Neural cell (in vitro differentiated cells): Measurements from ENCODE around the gene EYS.

ENCODE experiments used
- CTCF ChIP-seq: fragments of 450-650 bp; IDR thresholded peaks from 2 replicates; pipeline ENCODE4 v1.5.1; 2014; ENCODE audit warnings: antibody characterized with exemption, mild to moderate bottlenecking, moderate library complexity; ENCODE audit not compliant: poor library complexity, severe bottlenecking
- EP300 ChIP-seq: fragments of 450-650 bp; conservative IDR thresholded peaks from 2 replicates; pipeline ENCODE4 v1.6.1; 2014; ENCODE audit warnings: antibody characterized with exemption, mild to moderate bottlenecking, moderate library complexity; ENCODE audit not compliant: poor library complexity, severe bottlenecking
- EZH2 ChIP-seq: fragments of 200-600, 300-800 bp; shearing (Covaris generic), sonication (generic); IDR thresholded peaks from 2 replicates; pipeline ENCODE4 v1.6.1; 2014; ENCODE audit warnings: antibody characterized with exemption, low read length, borderline replicate concordance, mild to moderate bottlenecking; ENCODE audit not compliant: insufficient read depth, poor library complexity, severe bottlenecking
- MXI1 ChIP-seq: fragments of 450-650 bp; conservative IDR thresholded peaks from 2 replicates; pipeline ENCODE4 v1.6.1; 2014; ENCODE audit warnings: antibody characterized with exemption, mild to moderate bottlenecking; ENCODE audit not compliant: poor library complexity, severe bottlenecking
- POLR2AphosphoS5 ChIP-seq: IDR thresholded peaks from 2 replicates; pipeline ENCODE4 v1.6.1; 2012
- RAD21 ChIP-seq: fragments of 450-650 bp; conservative IDR thresholded peaks from 2 replicates; pipeline ENCODE4 v1.6.1; 2014; ENCODE audit warnings: antibody characterized with exemption, mild to moderate bottlenecking, moderate library complexity
- REST ChIP-seq: IDR thresholded peaks from 2 replicates; pipeline ENCODE4 v1.6.1; 2012; ENCODE audit warnings: borderline replicate concordance
- SMC3 ChIP-seq: fragments of 450-650 bp; conservative IDR thresholded peaks from 2 replicates; pipeline ENCODE4 v1.6.1; 2014; ENCODE audit warnings: antibody characterized with exemption, mild to moderate bottlenecking, moderate library complexity; ENCODE audit not compliant: poor library complexity
- TAF1 ChIP-seq: IDR thresholded peaks from 2 replicates; pipeline ENCODE4 v1.6.1; 2012; ENCODE audit warnings: low read depth

GRCh38 chr6:64715624-64716023, 991.4 kb downstream of the EYS start:
- TF ChIP-seq CTCF = no peak
- no peak for TF ChIP-seq EP300
- no peak for TF ChIP-seq POLR2AphosphoS5
- TF ChIP-seq EZH2 = no peak
- TF ChIP-seq SMC3 = no peak
- no peak for TF ChIP-seq TAF1
- TF ChIP-seq REST = no peak
- no peak for TF ChIP-seq MXI1
- TF ChIP-seq RAD21 = no peak
